Measurements from ENCODE around the gene LMTK2. TPM values are rescaled to one million over a fixed set of nuclear protein-coding genes. Genes with fewer than 3 reads are reported as not detected.

Gene LMTK2
- total and polyA plus RNA-seq, 2 experiments from 2014 or later, result 6.7 to 23.8 TPM

GRCh38 chr7:98133181-98133580, 26.5 kb downstream of the LMTK2 start:
- Histone ChIP-seq H3K36me3 (no peaks in the 10 kb centered on the region), H3K4me1 (ENCODE audit: low read depth) (peaks cover 18% of the 10 kb centered on the region), H3K27me3 (no peaks in the 10 kb centered on the region), H3K4me3 (no peak overlapping the region), H3K9me3 (ENCODE audit: low read depth) (no peaks in the 10 kb centered on the region), H3K27ac (no peak overlapping the region)
- DNase-seq (ENCODE audit: low read depth in 1 of 2, low spot score in 1 of 2), result peak in 1 of 2 donors; percentile 37
- no peak for TF ChIP-seq CTCF (IDR thresholded peaks at IDR 0.05; ENCODE audit: low read depth, low read length)

- Histone ChIP-seq H3K4me3 (no peak overlapping the region), H3K27me3 (no peaks in the 10 kb centered on the region), H3K27ac (no peak overlapping the region), H3K4me1 (ENCODE audit: low read depth) (peaks cover 18% of the 10 kb centered on the region), H3K9me3 (ENCODE audit: low read depth) (no peaks in the 10 kb centered on the region), H3K36me3 (no peaks in the 10 kb centered on the region)
- DNase-seq (ENCODE audit: low read depth in 1 of 2, low spot score in 1 of 2), result peak in 1 of 2 donors; percentile 20
- TF ChIP-seq CTCF (IDR thresholded peaks at IDR 0.05; ENCODE audit: low read depth, low read length), result no peak
These were observed 27.1 kb downstream of the LMTK2 start for GRCh38 chr7:98133621-98134303.

DNA sequence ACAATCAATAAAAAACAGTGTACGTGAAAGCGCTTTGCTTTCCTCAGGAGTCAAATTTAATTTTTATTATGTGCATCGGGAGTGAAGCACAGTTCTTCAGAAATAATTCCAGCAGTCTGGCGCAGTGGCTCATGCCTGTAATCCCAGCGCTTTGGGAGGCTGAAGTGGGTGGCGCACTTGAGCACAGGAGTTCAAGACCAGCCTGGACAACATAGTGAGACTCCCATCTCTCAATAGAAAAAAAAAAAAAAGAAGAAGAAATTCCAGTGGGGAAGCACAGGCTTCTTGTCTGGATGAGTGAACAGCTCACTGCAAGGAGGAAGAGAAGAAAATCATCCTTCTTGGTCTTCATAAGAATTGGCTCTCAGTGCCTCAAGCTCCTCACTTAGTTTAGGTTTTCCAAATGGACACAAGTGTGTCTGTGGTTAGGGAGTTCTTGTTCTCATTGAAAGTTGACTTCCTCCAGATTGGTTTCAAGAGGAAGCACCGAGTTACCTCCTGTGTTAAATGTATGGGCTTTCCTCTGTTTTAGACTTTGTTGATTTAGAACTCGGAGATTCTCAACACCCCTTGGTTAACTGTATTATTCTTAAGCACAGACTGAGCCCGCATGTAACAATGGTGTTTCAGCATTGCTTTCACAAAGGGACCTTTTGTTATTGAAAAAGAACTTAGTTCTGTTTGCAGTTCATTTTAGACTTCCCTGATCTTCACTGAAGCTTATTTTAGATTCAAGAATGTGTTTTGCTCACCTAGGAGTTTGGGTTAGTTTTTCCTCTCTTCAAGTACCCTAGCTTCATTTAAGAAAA, 28.0 kb downstream of the LMTK2 start:
- Histone ChIP-seq H3K4me3 (no peak overlapping the region), H3K4me1 (ENCODE audit: low read depth) (peaks cover 18% of the 10 kb centered on the region), H3K9me3 (ENCODE audit: low read depth) (no peaks in the 10 kb centered on the region), H3K27me3 (no peaks in the 10 kb centered on the region), H3K27ac (no peak overlapping the region), H3K36me3 (peaks cover 2% of the 10 kb centered on the region)
- no peak for TF ChIP-seq CTCF (IDR thresholded peaks at IDR 0.05; ENCODE audit: low read depth, low read length)
- DNase-seq (ENCODE audit: low read depth in 1 of 2, low spot score in 1 of 2), result no peak

DNA sequence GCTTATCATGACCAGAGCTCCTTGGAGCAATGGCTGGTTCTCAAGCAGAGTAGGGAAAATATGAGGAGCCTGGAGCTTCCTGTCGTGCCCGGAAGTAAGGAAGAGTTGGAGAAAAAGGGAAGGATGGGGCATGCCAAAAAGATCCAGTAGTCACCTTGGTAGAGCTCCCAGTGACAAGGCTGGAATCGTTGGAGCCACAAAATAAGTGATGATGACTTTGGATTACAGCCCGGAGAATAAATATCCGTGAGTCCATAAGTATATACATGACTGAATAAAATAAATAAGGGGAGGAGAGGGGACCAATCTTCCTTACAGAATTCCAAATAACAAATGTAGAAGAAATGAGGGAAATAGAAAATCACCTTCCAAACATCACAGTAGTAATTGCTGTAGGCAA, 29.3 kb downstream of the LMTK2 start:
- no peak overlapping the region for H3K27ac ChIP-seq

GRCh38 chr7:98136423-98136822, 29.8 kb downstream of the LMTK2 start:
- no peak overlapping the region for H3K27ac ChIP-seq
- no peak overlapping the region for H3K4me3 ChIP-seq
- DNase-seq (ENCODE audit: low read depth in 1 of 2, low spot score in 1 of 2), result no peak
- no peaks in the 10 kb centered on the region for H3K27me3 ChIP-seq
- no peaks in the 10 kb centered on the region for H3K9me3 ChIP-seq (ENCODE audit: low read depth)
- H3K36me3 ChIP-seq, result peaks cover 2% of the 10 kb centered on the region
- TF ChIP-seq CTCF (IDR thresholded peaks at IDR 0.05; ENCODE audit: low read depth, low read length), result no peak
- peaks cover 6% of the 10 kb centered on the region for H3K4me1 ChIP-seq (ENCODE audit: low read depth)

More for the DNA sequence above, 29.3 kb downstream of the LMTK2 start:
- DNase-seq (ENCODE audit: low read depth in 1 of 2, low spot score in 1 of 2), result no peak
- Histone ChIP-seq H3K27me3 (no peaks in the 10 kb centered on the region), H3K36me3 (peaks cover 2% of the 10 kb centered on the region), H3K4me3 (no peak overlapping the region), H3K9me3 (ENCODE audit: low read depth) (no peaks in the 10 kb centered on the region), H3K4me1 (ENCODE audit: low read depth) (peaks cover 10% of the 10 kb centered on the region)
- TF ChIP-seq CTCF (IDR thresholded peaks at IDR 0.05; ENCODE audit: low read depth, low read length), result no peak

All from cardiac muscle cell (in vitro differentiated cells and primary cell).